Activated naive CD8-positive, alpha-beta T cell (primary cell): Measurements from ENCODE around the gene NOXO1.
A peak's percentile ranks its signal among the peaks of the same experiment; 100 is the strongest.

Source experiments
- H3K27ac Mint-ChIP-seq: one replicate; pipeline ENCODE4 v1.8.0; 2021; ENCODE audit warnings: mixed read lengths
- H3K27me3 Mint-ChIP-seq: one replicate; pipeline ENCODE4 v1.8.0; 2021; ENCODE audit warnings: mixed read lengths
- H3K36me3 Mint-ChIP-seq: one replicate; pipeline ENCODE4 v1.8.0; 2021; ENCODE audit warnings: mixed read lengths
- H3K4me1 Mint-ChIP-seq: one replicate; pipeline ENCODE4 v1.8.0; 2021; ENCODE audit warnings: low read depth, mixed read lengths
- H3K4me3 Mint-ChIP-seq: one replicate; pipeline ENCODE4 v1.8.0; 2021; ENCODE audit warnings: mild to moderate bottlenecking, mixed read lengths
- H3K9me3 Mint-ChIP-seq: one replicate; pipeline ENCODE4 v1.8.0; 2021; ENCODE audit warnings: low read depth, mixed read lengths

NOXO1 gene

DNA sequence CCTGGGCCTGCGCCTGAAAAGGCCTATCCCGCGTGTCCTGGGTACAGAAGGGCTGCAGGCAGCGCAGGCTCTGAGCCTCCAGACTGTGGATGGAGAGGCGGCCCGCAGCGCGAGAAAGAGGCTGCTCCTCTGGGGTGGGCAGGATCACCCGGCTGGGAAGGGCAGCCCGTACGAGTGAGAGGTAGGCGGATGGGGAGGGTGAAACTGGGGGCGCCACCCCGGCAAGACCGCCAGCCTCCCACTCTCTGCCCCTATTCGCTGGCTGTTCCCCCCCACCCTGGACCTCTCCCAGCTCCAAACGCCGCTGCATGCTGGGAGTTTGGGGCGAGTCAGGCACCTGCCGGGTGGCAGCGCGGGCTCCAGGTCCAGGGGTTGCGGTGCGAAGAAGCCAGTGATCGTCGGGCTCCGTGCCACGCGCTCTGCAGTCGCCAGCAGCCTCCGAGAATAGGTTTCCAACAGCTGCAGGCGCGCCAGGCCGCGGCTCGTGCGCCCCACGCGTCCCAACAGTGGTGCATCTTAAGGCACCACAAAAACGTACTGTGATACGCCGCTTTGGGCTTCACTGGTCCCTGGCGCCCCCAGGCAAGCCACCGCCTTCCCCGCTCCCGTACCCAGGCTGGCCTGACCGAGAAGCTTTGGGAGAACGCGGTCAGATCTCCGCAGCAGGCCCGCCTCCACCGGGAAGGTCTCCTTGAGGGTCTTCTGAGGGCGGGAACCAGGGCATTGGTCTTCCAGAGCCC lies 1.1 kb downstream of the NOXO1 start:
- Mint-ChIP-seq H3K9me3 (no peaks in the 10 kb centered on the region), H3K27me3 (no peaks in the 10 kb centered on the region), H3K4me1 (peaks cover 12% of the 10 kb centered on the region), H3K4me3 (no peak overlapping the region), H3K27ac (no peak overlapping the region), H3K36me3 (peaks cover 4% of the 10 kb centered on the region)

- Mint-ChIP-seq H3K4me3 (no peak overlapping the region), H3K9me3 (no peaks in the 10 kb centered on the region), H3K36me3 (peaks cover 4% of the 10 kb centered on the region), H3K4me1 (peaks cover 9% of the 10 kb centered on the region), H3K27me3 (no peaks in the 10 kb centered on the region), H3K27ac (no peak overlapping the region)
These were observed 1.8 kb downstream of the NOXO1 start for GRCh38 chr16:1979271-1980029.

DNA sequence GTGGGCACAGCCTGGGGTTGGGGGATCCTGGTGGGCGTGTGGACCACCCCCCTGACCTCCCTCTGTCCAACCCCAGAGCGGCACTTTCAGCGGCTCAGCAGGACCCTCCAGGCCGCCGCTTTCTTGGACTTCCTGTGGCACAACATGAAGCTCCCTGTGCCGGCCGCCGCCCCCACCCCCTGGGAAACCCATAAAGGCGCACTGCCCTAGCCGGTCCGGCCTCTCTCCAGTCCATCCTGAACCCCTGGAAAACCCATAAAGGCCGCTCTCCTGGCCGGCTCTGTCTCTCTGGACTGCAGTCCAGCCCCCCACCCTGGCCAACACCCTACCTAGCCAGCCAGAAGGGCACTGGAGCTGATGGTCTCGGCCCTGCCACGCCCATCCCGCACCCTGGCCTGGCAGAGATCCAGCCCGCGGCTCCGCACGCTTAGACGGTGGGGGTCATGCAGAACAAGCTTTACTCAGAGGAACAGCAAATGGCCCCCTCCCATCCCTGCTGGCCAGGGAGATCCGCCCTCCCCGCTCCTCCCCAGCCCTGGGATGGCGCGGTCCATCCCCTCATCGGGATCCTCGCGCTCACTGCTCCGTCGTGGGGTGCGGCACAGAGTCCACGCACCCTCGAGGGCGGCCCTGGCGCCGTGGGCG lies 2.7 kb downstream of the NOXO1 start:
- Mint-ChIP-seq H3K27me3 (no peaks in the 10 kb centered on the region), H3K9me3 (no peaks in the 10 kb centered on the region), H3K36me3 (peaks cover 4% of the 10 kb centered on the region), H3K4me1 (peaks cover 9% of the 10 kb centered on the region), H3K27ac (no peak overlapping the region), H3K4me3 (no peak overlapping the region)

DNA sequence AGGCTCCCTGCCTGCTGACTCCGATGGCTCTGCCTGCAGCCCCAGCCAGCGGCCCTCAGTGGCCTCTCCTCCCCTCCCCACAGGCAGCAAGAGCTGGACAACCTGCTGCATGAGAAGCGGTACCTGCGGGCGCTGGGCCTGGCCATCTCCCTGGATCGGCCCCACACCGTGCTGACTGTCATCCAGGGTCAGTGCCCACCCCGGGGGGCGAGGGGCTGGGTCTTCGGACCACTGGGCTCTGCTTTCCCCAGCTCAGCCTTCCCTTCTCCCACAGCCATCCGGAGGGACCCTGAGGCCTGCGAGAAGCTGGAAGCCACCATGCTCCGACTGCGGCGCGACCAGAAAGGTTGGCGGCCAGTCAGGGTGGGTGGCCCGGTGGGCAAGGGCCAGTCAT lies 3.4 kb downstream of the NOXO1 start:
- Mint-ChIP-seq H3K36me3 (peaks cover 4% of the 10 kb centered on the region), H3K4me1 (peaks cover 10% of the 10 kb centered on the region), H3K27me3 (no peaks in the 10 kb centered on the region), H3K27ac (no peak overlapping the region), H3K4me3 (no peak overlapping the region), H3K9me3 (no peaks in the 10 kb centered on the region)

- no peaks in the 10 kb centered on the region for H3K27me3 Mint-ChIP-seq
- H3K27ac Mint-ChIP-seq = no peak overlapping the region
- no peaks in the 10 kb centered on the region for H3K9me3 Mint-ChIP-seq
- H3K4me1 Mint-ChIP-seq = peaks cover 10% of the 10 kb centered on the region
- peaks cover 7% of the 10 kb centered on the region for H3K36me3 Mint-ChIP-seq
- H3K4me3 Mint-ChIP-seq = no peak overlapping the region
These were observed 4.1 kb downstream of the NOXO1 start for GRCh38 chr16:1976951-1977874.

DNA sequence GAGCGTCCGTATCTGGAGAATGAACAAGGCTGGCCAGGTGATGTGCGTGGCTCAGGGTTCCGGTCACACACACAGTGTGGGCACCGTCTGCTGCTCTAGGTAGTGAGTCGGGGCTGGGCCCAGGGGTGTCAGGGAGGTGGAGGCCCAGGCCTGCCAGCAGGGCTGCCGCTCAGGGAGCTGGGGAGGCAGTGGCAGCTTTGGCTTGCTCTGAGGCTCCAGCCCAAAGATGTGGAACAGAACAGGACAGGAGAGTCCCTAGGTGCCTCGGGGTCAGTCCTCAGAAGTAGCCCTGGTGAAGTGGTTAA lies 5.1 kb downstream of the NOXO1 start:
- H3K9me3 Mint-ChIP-seq = no peaks in the 10 kb centered on the region
- no peak overlapping the region for H3K27ac Mint-ChIP-seq
- no peaks in the 10 kb centered on the region for H3K27me3 Mint-ChIP-seq
- no peak overlapping the region for H3K4me3 Mint-ChIP-seq
- peaks cover 7% of the 10 kb centered on the region for H3K36me3 Mint-ChIP-seq
- peaks cover 17% of the 10 kb centered on the region for H3K4me1 Mint-ChIP-seq

- no peaks in the 10 kb centered on the region for H3K9me3 Mint-ChIP-seq
- H3K27ac Mint-ChIP-seq = no peak overlapping the region
- H3K4me1 Mint-ChIP-seq = peaks cover 20% of the 10 kb centered on the region
- no peak overlapping the region for H3K4me3 Mint-ChIP-seq
- H3K36me3 Mint-ChIP-seq = peaks cover 7% of the 10 kb centered on the region
- H3K27me3 Mint-ChIP-seq = no peaks in the 10 kb centered on the region
These were observed 5.6 kb downstream of the NOXO1 start for GRCh38 chr16:1975432-1976215.

- Mint-ChIP-seq H3K36me3 (peaks cover 7% of the 10 kb centered on the region), H3K4me1 (peaks cover 20% of the 10 kb centered on the region), H3K9me3 (no peaks in the 10 kb centered on the region), H3K4me3 (no peak overlapping the region), H3K27me3 (no peaks in the 10 kb centered on the region), H3K27ac (no peak overlapping the region)
These were observed 6.9 kb downstream of the NOXO1 start for GRCh38 chr16:1974157-1975070.

DNA sequence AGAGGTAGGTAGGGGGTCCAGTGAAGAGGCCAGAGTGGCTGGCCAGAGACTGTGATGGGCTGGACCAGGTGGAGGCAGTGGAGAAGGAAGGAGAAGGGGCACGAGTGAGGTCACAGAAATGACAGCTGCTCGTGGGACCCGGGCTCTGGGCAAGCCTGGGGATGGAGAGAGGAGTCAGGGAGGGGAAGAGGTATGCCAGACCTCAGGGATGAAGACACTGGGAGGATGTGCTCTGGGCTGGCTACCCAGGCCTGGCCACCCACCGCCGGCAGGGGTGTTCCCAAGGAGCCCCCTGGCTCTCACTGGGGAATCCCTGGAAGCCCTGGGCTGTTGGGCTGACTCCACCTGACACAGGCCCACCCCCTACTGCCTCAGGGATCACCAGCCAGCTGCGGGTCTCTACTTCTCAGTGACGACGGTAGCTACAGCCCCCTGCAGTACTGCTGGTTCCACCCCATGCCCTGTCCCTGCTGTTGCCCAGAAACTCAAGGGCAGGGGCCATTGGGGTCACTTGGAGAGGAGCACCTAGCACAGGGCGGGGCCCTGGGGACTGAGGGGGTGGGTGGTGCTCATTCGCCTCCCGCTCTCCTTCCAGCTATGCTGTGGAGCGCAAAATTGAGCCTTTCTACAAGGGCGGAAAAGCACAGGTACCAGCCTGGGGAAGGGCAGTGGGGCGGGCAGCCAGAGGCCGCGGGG lies 7.7 kb downstream of the NOXO1 start:
- no peak overlapping the region for H3K27ac Mint-ChIP-seq
- H3K4me1 Mint-ChIP-seq = peaks cover 20% of the 10 kb centered on the region
- H3K36me3 Mint-ChIP-seq = peaks cover 7% of the 10 kb centered on the region
- H3K9me3 Mint-ChIP-seq = no peaks in the 10 kb centered on the region
- H3K27me3 Mint-ChIP-seq = no peaks in the 10 kb centered on the region
- H3K4me3 Mint-ChIP-seq = peak overlapping the region; percentile 94

GRCh38 chr16:1972490-1972877 lies 8.8 kb downstream of the NOXO1 start:
- Mint-ChIP-seq H3K9me3 (no peaks in the 10 kb centered on the region), H3K4me3 (peak overlapping the region; percentile 94), H3K4me1 (peaks cover 20% of the 10 kb centered on the region), H3K27ac (peak overlapping the region; percentile 94), H3K36me3 (peaks cover 7% of the 10 kb centered on the region), H3K27me3 (no peaks in the 10 kb centered on the region)

DNA sequence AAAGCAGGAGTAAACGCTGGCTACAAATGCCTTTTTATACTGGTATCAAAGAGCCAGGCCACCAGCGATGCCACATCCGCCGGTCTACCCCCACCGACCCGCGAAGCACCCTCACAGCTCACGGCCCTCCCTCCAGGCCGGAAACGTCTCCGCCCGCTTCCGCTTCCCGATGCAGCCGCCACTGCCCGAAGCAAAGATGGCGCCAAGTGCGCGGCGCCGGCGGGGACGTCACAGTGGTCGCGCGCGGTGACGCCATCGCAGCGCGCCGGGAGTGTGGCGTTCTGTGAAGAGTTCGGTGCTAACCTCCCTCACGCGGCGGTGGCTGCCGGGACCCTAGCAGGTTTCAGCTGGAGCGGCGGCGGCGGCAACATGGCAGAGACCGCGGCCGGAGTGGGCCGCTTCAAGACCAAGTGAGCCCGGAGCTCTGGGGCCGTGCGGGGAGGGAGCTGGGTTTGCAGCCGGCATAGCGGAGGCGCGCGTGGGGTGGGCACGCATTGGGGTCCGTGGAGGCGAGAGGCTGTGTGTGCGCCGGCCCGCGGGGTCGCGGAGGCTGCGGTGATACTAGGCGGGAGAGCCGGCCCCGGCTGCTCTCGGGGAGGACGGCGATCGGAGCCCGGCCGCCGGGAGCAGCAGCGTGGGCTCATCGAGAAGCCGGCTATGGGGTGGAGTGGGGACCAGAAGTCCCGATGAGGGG lies 9.3 kb downstream of the NOXO1 start, which contains the start of gene TBL3:
Gene TBL3 (plus strand): TSS at position 258 of the 694 bp plus-strand sequence. CDS start 112 bp downstream, at position 370.
- Mint-ChIP-seq H3K4me1 (peaks cover 22% of the 10 kb centered on the region), H3K27ac (peak within 1 kb of the TSS; percentile 94), H3K36me3 (peaks cover 7% of the 10 kb centered on the region), H3K4me3 (peak within 1 kb of the TSS; percentile 94), H3K27me3 (no peaks in the 10 kb centered on the region), H3K9me3 (no peaks in the 10 kb centered on the region)

DNA sequence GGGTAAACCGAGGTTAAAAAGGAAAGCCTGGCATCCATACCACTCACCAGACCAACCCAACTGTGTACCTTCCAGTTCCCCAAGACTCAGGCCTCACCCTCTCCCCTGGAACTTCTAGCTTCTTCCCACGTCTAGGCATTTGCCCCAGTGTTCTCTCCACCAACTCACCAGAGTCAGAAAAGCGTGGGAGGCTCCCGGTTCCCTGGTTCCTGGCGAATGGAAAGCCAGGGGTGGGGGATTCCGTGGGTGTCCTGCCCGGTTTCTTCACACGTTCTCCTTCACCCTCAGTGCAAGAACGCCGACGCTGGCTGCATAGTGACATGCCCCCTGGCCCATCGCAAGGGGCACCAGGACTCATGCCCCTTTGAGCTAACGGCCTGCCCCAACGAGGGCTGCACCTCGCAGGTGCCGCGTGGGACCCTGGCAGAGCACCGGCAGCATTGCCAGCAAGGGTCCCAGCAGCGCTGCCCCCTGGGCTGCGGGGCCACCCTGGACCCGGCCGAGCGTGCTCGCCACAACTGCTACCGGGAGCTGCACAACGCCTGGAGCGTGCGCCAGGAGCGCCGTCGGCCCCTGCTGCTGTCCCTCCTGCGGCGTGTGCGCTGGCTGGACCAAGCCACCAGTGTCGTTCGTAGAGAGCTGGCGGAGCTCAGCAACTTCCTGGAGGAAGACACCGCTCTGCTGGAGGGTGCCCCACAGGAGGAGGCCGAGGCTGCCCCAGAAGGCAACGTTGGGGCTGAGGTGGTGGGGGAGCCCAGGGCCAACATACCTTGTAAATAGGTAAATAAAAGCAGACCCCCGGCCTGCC lies 12.9 kb downstream of the NOXO1 start:
- Mint-ChIP-seq H3K4me3 (no peak overlapping the region), H3K9me3 (no peaks in the 10 kb centered on the region), H3K27ac (no peak overlapping the region)

More for the DNA sequence above, 12.9 kb downstream of the NOXO1 start:
- Mint-ChIP-seq H3K27me3 (no peaks in the 10 kb centered on the region), H3K36me3 (peaks cover 12% of the 10 kb centered on the region), H3K4me1 (peaks cover 34% of the 10 kb centered on the region)
